OCI-LY3 (cell line): ENCODE measurements around the gene COL5A3.

ENCODE experiments used
- H2AFZ ChIP-seq: fragments of 200-600, 300-600 bp; shearing (Covaris generic); 2 replicates; pipeline ENCODE4 v1.6.0; 2014; ENCODE audit warnings: antibody characterized with exemption, low read depth, low read length
- H3K27ac ChIP-seq: fragments of 200-600, 300-600 bp; sonication (generic); 2 replicates; pipeline ENCODE4 v1.5.1; 2014; ENCODE audit warnings: mild to moderate bottlenecking, low read length, moderate library complexity, mixed read lengths
- H3K27me3 ChIP-seq: fragments of 200-600, 300-600 bp; sonication (generic); 2 replicates; pipeline ENCODE4 v1.6.1; 2014; ENCODE audit warnings: low read depth, low read length, mixed read lengths
- H3K36me3 ChIP-seq: fragments of 200-600, 300-600 bp; sonication (generic); replicated peaks from 2 replicates; pipeline ENCODE3; 2014; ENCODE audit warnings: low read depth, low read length, mixed read lengths
- H3K4me1 ChIP-seq: fragments of 300-600, 200-600 bp; sonication (generic); 2 replicates; pipeline ENCODE4 v1.6.1; 2014; ENCODE audit warnings: low read length, mixed read lengths
- H3K4me2 ChIP-seq: fragments of 200-600, 300-600 bp; sonication (generic); 2 replicates; pipeline ENCODE4 v1.6.1; 2014; ENCODE audit warnings: low read length, mixed read lengths
- H3K4me3 ChIP-seq: fragments of 300-600, 200-600 bp; sonication (generic); 2 replicates; pipeline ENCODE4 v1.5.1; 2014; ENCODE audit warnings: antibody characterized with exemption, mild to moderate bottlenecking, low read length, moderate library complexity
- H3K79me2 ChIP-seq: fragments of 300-600, 200-600 bp; shearing (Covaris generic); 2 replicates; pipeline ENCODE4 v1.6.1; 2014; ENCODE audit warnings: mild to moderate bottlenecking, low read length, mixed read lengths
- H3K9ac ChIP-seq: fragments of 300-600, 200-600 bp; shearing (Covaris generic); 2 replicates; pipeline ENCODE4 v1.6.0; 2014; ENCODE audit warnings: mild to moderate bottlenecking, low read length, moderate library complexity
- H3K9me3 ChIP-seq: fragments of 200-600, 300-600 bp; shearing (Covaris generic); 2 replicates; pipeline ENCODE4 v1.6.1; 2014; ENCODE audit warnings: low read length, mixed read lengths; ENCODE audit not compliant: insufficient read depth
- H4K20me1 ChIP-seq: fragments of 200-600, 300-600 bp; sonication (generic); 2 replicates; pipeline ENCODE4 v1.6.1; 2016; ENCODE audit warnings: low read length, mixed read lengths; ENCODE audit not compliant: insufficient read depth
- CTCF ChIP-seq: fragments of 200-600, 300-600 bp; sonication (generic); IDR thresholded peaks from 2 replicates; pipeline ENCODE4 v1.5.1; 2014; ENCODE audit warnings: antibody characterized with exemption, low read length, low read depth
- EZH2phosphoT487 ChIP-seq: fragments of 200-600 bp; shearing (Covaris generic); IDR thresholded peaks from 2 replicates; pipeline ENCODE4 v1.6.1; 2018; ENCODE audit warnings: antibody characterized with exemption, mixed run types, low read depth

The COL5A3 gene

GRCh38 chr19:10011974-10012373 lies 1.7 kb upstream of the COL5A3 start:
- Histone ChIP-seq H3K27ac (no peak overlapping the region), H2AFZ (no peak overlapping the region), H3K9me3 (no peaks in the 10 kb centered on the region), H3K4me3 (no peak overlapping the region), H4K20me1 (no peaks in the 10 kb centered on the region), H3K9ac (no peak overlapping the region), H3K27me3 (peaks cover 22% of the 10 kb centered on the region), H3K79me2 (no peaks in the 10 kb centered on the region), H3K4me2 (no peak overlapping the region), H3K36me3 (no peaks in the 10 kb centered on the region), H3K4me1 (no peaks in the 10 kb centered on the region)
- TF ChIP-seq CTCF: no peak
- no peak for TF ChIP-seq EZH2phosphoT487

DNA sequence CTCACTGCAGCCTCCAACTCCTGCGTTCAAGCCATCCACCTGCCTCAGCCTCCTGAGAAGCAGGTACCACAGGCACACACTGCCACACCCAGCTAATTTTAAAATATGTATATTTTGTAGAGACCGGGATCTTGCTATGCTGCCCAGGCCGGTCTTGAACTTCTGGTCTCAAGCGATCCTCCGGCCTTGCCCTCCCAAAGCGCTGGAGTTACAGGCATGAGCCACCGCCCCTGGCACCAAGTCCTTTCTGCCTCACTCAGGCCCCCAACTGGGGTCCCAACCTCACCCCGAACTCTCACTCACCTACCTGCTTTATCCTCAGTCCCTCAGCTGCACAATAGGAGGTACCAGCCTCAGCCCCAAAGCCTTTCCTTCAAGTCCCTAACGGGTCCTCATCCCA lies 635 bp upstream of the COL5A3 start:
- H3K36me3 ChIP-seq: no peaks in the 10 kb centered on the region
- H4K20me1 ChIP-seq: no peaks in the 10 kb centered on the region
- no peak overlapping the region for H2AFZ ChIP-seq
- H3K4me2 ChIP-seq: no peak overlapping the region
- no peaks in the 10 kb centered on the region for H3K4me1 ChIP-seq
- H3K4me3 ChIP-seq: no peak overlapping the region
- no peaks in the 10 kb centered on the region for H3K9me3 ChIP-seq
- H3K79me2 ChIP-seq: no peaks in the 10 kb centered on the region
- peaks cover 22% of the 10 kb centered on the region for H3K27me3 ChIP-seq
- TF ChIP-seq CTCF (no peak), EZH2phosphoT487 (no peak)
- H3K9ac ChIP-seq: no peak overlapping the region
- H3K27ac ChIP-seq: no peak overlapping the region

GRCh38 chr19:10009714-10010224 lies 535 bp downstream of the COL5A3 start:
- H3K27me3 ChIP-seq: peaks cover 22% of the 10 kb centered on the region
- no peak overlapping the region for H3K27ac ChIP-seq
- H3K36me3 ChIP-seq: no peaks in the 10 kb centered on the region
- no peak for TF ChIP-seq CTCF
- TF ChIP-seq EZH2phosphoT487: no peak
- H3K79me2 ChIP-seq: no peaks in the 10 kb centered on the region
- no peaks in the 10 kb centered on the region for H3K9me3 ChIP-seq
- H2AFZ ChIP-seq: no peak overlapping the region
- no peaks in the 10 kb centered on the region for H4K20me1 ChIP-seq
- no peak overlapping the region for H3K9ac ChIP-seq
- H3K4me3 ChIP-seq: no peak overlapping the region
- no peak overlapping the region for H3K4me2 ChIP-seq
- H3K4me1 ChIP-seq: no peaks in the 10 kb centered on the region

GRCh38 chr19:10008184-10008765 lies 2.0 kb downstream of the COL5A3 start:
- Histone ChIP-seq H3K9me3 (no peaks in the 10 kb centered on the region), H3K36me3 (no peaks in the 10 kb centered on the region), H3K9ac (no peak overlapping the region), H3K27me3 (peaks cover 14% of the 10 kb centered on the region), H3K4me3 (no peak overlapping the region), H3K4me1 (peaks cover under 1% of the 10 kb centered on the region; the same call in 1 of the 2 replicates), H3K27ac (no peak overlapping the region), H3K4me2 (no peak overlapping the region), H4K20me1 (no peaks in the 10 kb centered on the region), H3K79me2 (no peaks in the 10 kb centered on the region), H2AFZ (no peak overlapping the region)
- TF ChIP-seq CTCF: no peak
- no peak for TF ChIP-seq EZH2phosphoT487
